GM12878 (cell line): Measurements from ENCODE around the gene ATN1. TPM values are rescaled to one million over a fixed set of nuclear protein-coding genes. Genes with fewer than 3 reads are reported as not detected.

Experiments used
- ATAC-seq: fragments of 200-7000 bp; cut with Tn5 transposase; 3 replicates; pipeline ENCODE4 v1.9.1; 2020; ENCODE audit warnings: mild to moderate bottlenecking, moderate library complexity
- BruUV-seq: library from RNA; stranded (reverse); fragments of 400-500 nt; replicated peaks from 2 replicates; lab custom pipeline; 2021; lab: Mats Ljungman, UMichigan
- CTCF ChIA-PET: fragments of 300-600 bp; sonication (Branson Sonifier 250); formaldehyde crosslinking; extraction: SDS; loops from one replicate; lab custom pipeline; 2021; ENCODE audit warnings: inconsistent platforms; lab: Yijun Ruan, JAX
- POLR2A ChIA-PET: fragments of 350-600 bp; formaldehyde crosslinking; extraction: SDS; loops from one replicate; lab custom pipeline; 2021; ENCODE audit warnings: inconsistent platforms; lab: Charles Lee
- RAD21 ChIA-PET: fragments of 300-600 bp; sonication (Branson Sonifier 250); formaldehyde crosslinking; loops from one replicate; lab custom pipeline; 2023; ENCODE audit warnings: antibody characterized with exemption; ENCODE audit not compliant: unreplicated experiment; lab: Charles Lee
- SMC1A ChIA-PET: fragments of 300-600 bp; sonication (Branson Sonifier 250); formaldehyde crosslinking; loops from one replicate; lab custom pipeline; 2023; ENCODE audit not compliant: unreplicated experiment, uncharacterized antibody; lab: Charles Lee
- DNase-seq: peaks from one replicate; pipeline ENCODE4 v3.0.0-alpha.2; 2011; ENCODE audit warnings: low read depth, low spot score
- FAIRE-seq: peaks from 3 replicates; lab custom pipeline; 2011; peaks lifted over from hg19 to GRCh38; lab: Jason Lieb, UNC
- H2AFZ ChIP-seq: 2 replicates; pipeline ENCODE4 v1.6.0; 2011; ENCODE audit warnings: low read depth, low read length, control low read depth; ENCODE audit not compliant: control insufficient read depth
- H3K27ac ChIP-seq: 2 replicates; pipeline ENCODE4 v1.5.1; 2011; ENCODE audit warnings: control low read depth; ENCODE audit not compliant: control insufficient read depth, insufficient read depth
- H3K27me3 ChIP-seq, 2 experiments: replicated peaks in 1 of 2; 2 replicates each; pipeline versions ENCODE4 v1.6.0 to v1.6.1; 2011; ENCODE audit warnings: low read length in 1 of 2; ENCODE audit not compliant: control insufficient read depth in 2 of 2, insufficient read depth in 2 of 2
- H3K36me3 ChIP-seq, 2 experiments: 2 replicates each; pipeline ENCODE4 v1.5.1; 2011; ENCODE audit warnings: low read length in 1 of 2; ENCODE audit not compliant: control insufficient read depth in 2 of 2, insufficient read depth in 2 of 2
- H3K4me1 ChIP-seq: 2 replicates; pipeline ENCODE4 v1.6.1; 2011; ENCODE audit warnings: mild to moderate bottlenecking, low read length, moderate library complexity, mixed read lengths; ENCODE audit not compliant: control insufficient read depth, insufficient read depth
- H3K4me2 ChIP-seq: 2 replicates; pipeline ENCODE4 v1.6.0; 2011; ENCODE audit warnings: control low read depth; ENCODE audit not compliant: control insufficient read depth, insufficient read depth
- H3K4me3 ChIP-seq: fragments of 200-600 bp; sonication (generic); 2 replicates; pipeline ENCODE4 v1.5.1; 2016
- H3K79me2 ChIP-seq: 2 replicates; pipeline ENCODE4 v1.6.0; 2011; ENCODE audit warnings: low read length; ENCODE audit not compliant: control insufficient read depth, insufficient read depth
- H3K9ac ChIP-seq: 2 replicates; pipeline ENCODE4 v1.8.0; 2011; ENCODE audit warnings: low read length, control low read depth, mixed read lengths; ENCODE audit not compliant: control insufficient read depth, insufficient read depth
- H3K9me3 ChIP-seq: replicated peaks from 3 replicates; pipeline ENCODE4 v1.5.1; 2011; ENCODE audit warnings: mild to moderate bottlenecking, low read length; ENCODE audit not compliant: control insufficient read depth, insufficient read depth
- H4K20me1 ChIP-seq: 2 replicates; pipeline ENCODE4 v1.6.0; 2011; ENCODE audit not compliant: control insufficient read depth, insufficient read depth
- CREB1 ChIP-seq: IDR thresholded peaks from 2 replicates; pipeline ENCODE4 v1.6.1; 2012; ENCODE audit warnings: low read depth, mild to moderate bottlenecking, inconsistent platforms
- EGR1 ChIP-seq, 2 experiments: IDR thresholded peaks; 1 replicate in 1 of 2; 2 replicates in 1 of 2; pipeline ENCODE4 v1.6.1; 2011 to 2012; ENCODE audit warnings: low read depth in 2 of 2, low read length in 2 of 2, borderline replicate concordance in 1 of 2, mild to moderate bottlenecking in 1 of 2, moderate library complexity in 1 of 2
- FOXK2 ChIP-seq: fragments of 450-650 bp; IDR thresholded peaks from 2 replicates; pipeline ENCODE4 v1.6.1; 2017; ENCODE audit warnings: mild to moderate bottlenecking, moderate library complexity
- HDGF ChIP-seq: fragments of 450-650 bp; IDR thresholded peaks from 2 replicates; pipeline ENCODE4 v1.6.1; 2016; ENCODE audit warnings: antibody characterized with exemption
- PML ChIP-seq: IDR thresholded peaks from 2 replicates; pipeline ENCODE4 v1.6.1; 2012; ENCODE audit warnings: low read length, inconsistent platforms
- RB1 ChIP-seq: fragments of 450-650 bp; formaldehyde crosslinking; IDR thresholded peaks from 2 replicates; pipeline ENCODE4 v1.6.1; 2017; ENCODE audit warnings: mild to moderate bottlenecking, borderline replicate concordance
- RCOR1 ChIP-seq: conservative IDR thresholded peaks from 2 replicates; pipeline ENCODE4 v1.6.1; 2012; ENCODE audit warnings: low read depth, low read length, improper control_type of control experiment
- RELA ChIP-seq: fragments of 450-650 bp; IDR thresholded peaks from 2 replicates; pipeline ENCODE4 v1.8.0; 2014; ENCODE audit warnings: borderline replicate concordance; ENCODE audit not compliant: partially characterized antibody
- SPI1 ChIP-seq: IDR thresholded peaks from 2 replicates; pipeline ENCODE4 v1.6.1; 2011; ENCODE audit warnings: low read depth, mild to moderate bottlenecking, low read length, moderate library complexity, borderline replicate concordance; ENCODE audit not compliant: insufficient read depth
- SREBF1 ChIP-seq: IDR thresholded peaks from 2 replicates; pipeline ENCODE4 v1.6.1; 2012; ENCODE audit warnings: mild to moderate bottlenecking, low read length
- ZNF384 ChIP-seq: IDR thresholded peaks from 2 replicates; pipeline ENCODE4 v1.6.1; 2012; ENCODE audit warnings: low read depth, mild to moderate bottlenecking, low read length, improper control_type of control experiment, borderline replicate concordance
- WGBS: methylation state at CpG from one replicate; pipeline ENCODE4 v1.1.6; 2016; ENCODE audit warnings: low lambda C conversion rate; ENCODE audit not compliant: insufficient replicate concordance, insufficient coverage; ENCODE audit errors: missing lambda C conversion rate; 5-methylcytosine and 5-hydroxymethylcytosine counted together
- in situ Hi-C: fragments of 300-500 bp; cut with MboI; formaldehyde crosslinking; loops from 9 replicates; pipeline ENCODE4 v1.14.3; 2018; ENCODE audit warnings: mixed read lengths
- intact Hi-C: fragments of 100-400 bp; cut with micrococcal nuclease; formaldehyde crosslinking; loops from one replicate; pipeline ENCODE4 v1.14.2; 2022; ENCODE audit not compliant: unreplicated experiment
- polyA plus RNA-seq, 11 experiments: library from polyadenylated mRNA; depleted of rRNA in 4 of 11; unstranded in 6 of 11; stranded (reverse) in 5 of 11; fragments of >200 nt; fragmentation: Nextera tagmentation in 4 of 11; fragmentation: Illumina TruSeq in 1 of 11; extraction: Ambion mirVana in 4 of 11; extraction: Trizol in 1 of 11; gene quantifications; 1 replicate in 1 of 11; 2 replicates in 10 of 11; pipeline versions ENCODE4 v1.2.1 to v1.2.3, GENCODE V29; 2011 to 2016; ENCODE audit warnings: inconsistent platforms in 2 of 11, missing spikeins in 2 of 11, low read depth in 1 of 11
- total RNA-seq, 4 experiments: library from RNA; depleted of rRNA in 3 of 4; stranded (reverse); fragments of >200 nt in 3 of 4; fragmentation: Illumina TruSeq in 1 of 4; extraction: Trizol in 1 of 4; gene quantifications; 2 replicates each; pipeline versions ENCODE4 v1.2.1 to v1.2.3, GENCODE V29; 2013 to 2021
- TF ChIP-seq, protein P1 (sequence below): fragments of 450-650 bp; IDR thresholded peaks from 2 replicates; pipeline ENCODE4 v1.6.1; 2017; ENCODE audit warnings: mild to moderate bottlenecking, moderate library complexity
- TF ChIP-seq, protein P2 (sequence below): fragments of 150-350 bp; IDR thresholded peaks from 2 replicates; pipeline ENCODE4 v1.6.1; 2016; ENCODE audit warnings: low read depth, low read length
- TF ChIP-seq, protein P3 (sequence below): fragments of 450-650 bp; IDR thresholded peaks from 2 replicates; pipeline ENCODE4 v1.6.1; 2017; ENCODE audit warnings: borderline replicate concordance
- TF ChIP-seq, protein P4 (sequence below): IDR thresholded peaks from 2 replicates; pipeline ENCODE4 v1.6.1; 2011; ENCODE audit warnings: borderline replicate concordance, low read depth, mild to moderate bottlenecking, moderate library complexity, mixed read lengths, low read length; ENCODE audit not compliant: insufficient read depth; ENCODE audit errors: extremely low read length

The ATN1 gene
- total and polyA plus RNA-seq, 10 of the 15 experiments (the other 5 are each of a cell fraction or from before 2014, with no cell fraction given) = 0.08 to 44.5 (median 5.0) TPM

DNA sequence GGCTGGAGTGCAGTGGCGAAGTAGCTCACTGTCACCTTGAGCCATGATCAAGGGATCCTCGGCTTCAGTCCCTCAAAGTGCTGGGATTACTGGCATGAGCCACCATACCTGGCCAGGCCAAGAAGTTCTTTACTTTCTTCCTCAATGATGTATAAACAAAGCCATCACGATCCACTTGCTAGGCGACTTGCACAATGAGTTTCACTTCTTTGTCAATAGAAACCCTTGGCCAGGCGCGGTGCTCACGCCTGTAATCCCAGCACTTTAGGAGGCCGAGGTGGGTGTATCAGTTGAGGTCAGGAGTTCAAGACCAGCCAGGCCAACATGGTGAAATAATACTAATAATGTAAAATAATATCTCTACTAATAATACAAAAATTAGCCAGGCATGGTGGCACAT is 40.3 kb upstream of the ATN1 start:
- FAIRE-seq (no peak), ATAC-seq (no peak), DNase-seq (no peak)
- H3K9me3 ChIP-seq = no peaks in the 10 kb centered on the region
- no peak overlapping the region for H3K9ac ChIP-seq
- POLR2A ChIA-PET = interaction anchor here (0.6 to 1.4 kb wide), 2 partner anchors 14 to 236 kb away, joined by 3 read pairs; partner anchors contain the start of gene SPSB2
- H3K4me3 ChIP-seq = no peak overlapping the region
- WGBS = 91% methylated on average over 8 of the region's 8 CpGs
- no peaks in the 10 kb centered on the region for H3K27me3 ChIP-seq
- H2AFZ ChIP-seq = no peak overlapping the region
- CTCF ChIA-PET = interaction anchor here (0.7 to 1.8 kb wide), 2 partner anchors 15 to 252 kb away, joined by 3 to 8 read pairs; partner anchors contain the start of gene SPSB2
- BruUV-seq = no TSS peak
- no peaks in the 10 kb centered on the region for H3K79me2 ChIP-seq
- no peak overlapping the region for H3K27ac ChIP-seq
- peaks cover 12% of the 10 kb centered on the region for H3K4me1 ChIP-seq
- H3K36me3 ChIP-seq = peaks cover 0 to 9% of the 10 kb centered on the region in 2 experiments; a peak in 3 of 4 replicates
- SMC1A ChIA-PET = no interaction called here
- intact Hi-C loops (no loop called here), in situ Hi-C loops (no loop called here)
- H4K20me1 ChIP-seq = no peaks in the 10 kb centered on the region
- RAD21 ChIA-PET = interaction anchor here (1.4 kb wide), 1 partner anchor 15 kb away, joined by 4 read pairs; the partner anchor contains the start of gene SPSB2
- no peak overlapping the region for H3K4me2 ChIP-seq
- TF ChIP-seq, protein P1, sequence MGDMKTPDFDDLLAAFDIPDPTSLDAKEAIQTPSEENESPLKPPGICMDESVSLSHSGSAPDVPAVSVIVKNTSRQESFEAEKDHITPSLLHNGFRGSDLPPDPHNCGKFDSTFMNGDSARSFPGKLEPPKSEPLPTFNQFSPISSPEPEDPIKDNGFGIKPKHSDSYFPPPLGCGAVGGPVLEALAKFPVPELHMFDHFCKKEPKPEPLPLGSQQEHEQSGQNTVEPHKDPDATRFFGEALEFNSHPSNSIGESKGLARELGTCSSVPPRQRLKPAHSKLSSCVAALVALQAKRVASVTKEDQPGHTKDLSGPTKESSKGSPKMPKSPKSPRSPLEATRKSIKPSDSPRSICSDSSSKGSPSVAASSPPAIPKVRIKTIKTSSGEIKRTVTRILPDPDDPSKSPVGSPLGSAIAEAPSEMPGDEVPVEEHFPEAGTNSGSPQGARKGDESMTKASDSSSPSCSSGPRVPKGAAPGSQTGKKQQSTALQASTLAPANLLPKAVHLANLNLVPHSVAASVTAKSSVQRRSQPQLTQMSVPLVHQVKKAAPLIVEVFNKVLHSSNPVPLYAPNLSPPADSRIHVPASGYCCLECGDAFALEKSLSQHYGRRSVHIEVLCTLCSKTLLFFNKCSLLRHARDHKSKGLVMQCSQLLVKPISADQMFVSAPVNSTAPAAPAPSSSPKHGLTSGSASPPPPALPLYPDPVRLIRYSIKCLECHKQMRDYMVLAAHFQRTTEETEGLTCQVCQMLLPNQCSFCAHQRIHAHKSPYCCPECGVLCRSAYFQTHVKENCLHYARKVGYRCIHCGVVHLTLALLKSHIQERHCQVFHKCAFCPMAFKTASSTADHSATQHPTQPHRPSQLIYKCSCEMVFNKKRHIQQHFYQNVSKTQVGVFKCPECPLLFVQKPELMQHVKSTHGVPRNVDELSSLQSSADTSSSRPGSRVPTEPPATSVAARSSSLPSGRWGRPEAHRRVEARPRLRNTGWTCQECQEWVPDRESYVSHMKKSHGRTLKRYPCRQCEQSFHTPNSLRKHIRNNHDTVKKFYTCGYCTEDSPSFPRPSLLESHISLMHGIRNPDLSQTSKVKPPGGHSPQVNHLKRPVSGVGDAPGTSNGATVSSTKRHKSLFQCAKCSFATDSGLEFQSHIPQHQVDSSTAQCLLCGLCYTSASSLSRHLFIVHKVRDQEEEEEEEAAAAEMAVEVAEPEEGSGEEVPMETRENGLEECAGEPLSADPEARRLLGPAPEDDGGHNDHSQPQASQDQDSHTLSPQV = no peak
- TF ChIP-seq ZNF384 (no peak), FOXK2 (no peak), SREBF1 (no peak), EGR1 (IDR thresholded peaks at IDR 0.05; ENCODE audit: borderline replicate concordance in 1 of 2, low read depth in 2 of 2, low read length in 2 of 2) (no peak), RB1 (no peak), CREB1 (no peak), PML (no peak), HDGF (no peak), RCOR1 (no peak), RELA (no peak), SPI1 (no peak)
- TF ChIP-seq, protein P2, sequence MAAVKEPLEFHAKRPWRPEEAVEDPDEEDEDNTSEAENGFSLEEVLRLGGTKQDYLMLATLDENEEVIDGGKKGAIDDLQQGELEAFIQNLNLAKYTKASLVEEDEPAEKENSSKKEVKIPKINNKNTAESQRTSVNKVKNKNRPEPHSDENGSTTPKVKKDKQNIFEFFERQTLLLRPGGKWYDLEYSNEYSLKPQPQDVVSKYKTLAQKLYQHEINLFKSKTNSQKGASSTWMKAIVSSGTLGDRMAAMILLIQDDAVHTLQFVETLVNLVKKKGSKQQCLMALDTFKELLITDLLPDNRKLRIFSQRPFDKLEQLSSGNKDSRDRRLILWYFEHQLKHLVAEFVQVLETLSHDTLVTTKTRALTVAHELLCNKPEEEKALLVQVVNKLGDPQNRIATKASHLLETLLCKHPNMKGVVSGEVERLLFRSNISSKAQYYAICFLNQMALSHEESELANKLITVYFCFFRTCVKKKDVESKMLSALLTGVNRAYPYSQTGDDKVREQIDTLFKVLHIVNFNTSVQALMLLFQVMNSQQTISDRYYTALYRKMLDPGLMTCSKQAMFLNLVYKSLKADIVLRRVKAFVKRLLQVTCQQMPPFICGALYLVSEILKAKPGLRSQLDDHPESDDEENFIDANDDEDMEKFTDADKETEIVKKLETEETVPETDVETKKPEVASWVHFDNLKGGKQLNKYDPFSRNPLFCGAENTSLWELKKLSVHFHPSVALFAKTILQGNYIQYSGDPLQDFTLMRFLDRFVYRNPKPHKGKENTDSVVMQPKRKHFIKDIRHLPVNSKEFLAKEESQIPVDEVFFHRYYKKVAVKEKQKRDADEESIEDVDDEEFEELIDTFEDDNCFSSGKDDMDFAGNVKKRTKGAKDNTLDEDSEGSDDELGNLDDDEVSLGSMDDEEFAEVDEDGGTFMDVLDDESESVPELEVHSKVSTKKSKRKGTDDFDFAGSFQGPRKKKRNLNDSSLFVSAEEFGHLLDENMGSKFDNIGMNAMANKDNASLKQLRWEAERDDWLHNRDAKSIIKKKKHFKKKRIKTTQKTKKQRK = no peak
- TF ChIP-seq, protein P3, sequence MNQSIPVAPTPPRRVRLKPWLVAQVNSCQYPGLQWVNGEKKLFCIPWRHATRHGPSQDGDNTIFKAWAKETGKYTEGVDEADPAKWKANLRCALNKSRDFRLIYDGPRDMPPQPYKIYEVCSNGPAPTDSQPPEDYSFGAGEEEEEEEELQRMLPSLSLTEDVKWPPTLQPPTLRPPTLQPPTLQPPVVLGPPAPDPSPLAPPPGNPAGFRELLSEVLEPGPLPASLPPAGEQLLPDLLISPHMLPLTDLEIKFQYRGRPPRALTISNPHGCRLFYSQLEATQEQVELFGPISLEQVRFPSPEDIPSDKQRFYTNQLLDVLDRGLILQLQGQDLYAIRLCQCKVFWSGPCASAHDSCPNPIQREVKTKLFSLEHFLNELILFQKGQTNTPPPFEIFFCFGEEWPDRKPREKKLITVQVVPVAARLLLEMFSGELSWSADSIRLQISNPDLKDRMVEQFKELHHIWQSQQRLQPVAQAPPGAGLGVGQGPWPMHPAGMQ = no peak
- TF ChIP-seq, protein P4, sequence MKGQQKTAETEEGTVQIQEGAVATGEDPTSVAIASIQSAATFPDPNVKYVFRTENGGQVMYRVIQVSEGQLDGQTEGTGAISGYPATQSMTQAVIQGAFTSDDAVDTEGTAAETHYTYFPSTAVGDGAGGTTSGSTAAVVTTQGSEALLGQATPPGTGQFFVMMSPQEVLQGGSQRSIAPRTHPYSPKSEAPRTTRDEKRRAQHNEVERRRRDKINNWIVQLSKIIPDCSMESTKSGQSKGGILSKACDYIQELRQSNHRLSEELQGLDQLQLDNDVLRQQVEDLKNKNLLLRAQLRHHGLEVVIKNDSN = no peak
